Mesenchymal stem cell (in vitro differentiated cells and primary cell): ENCODE results near the gene HABP2.
A peak's percentile ranks its signal among the peaks of the same experiment; 100 is the strongest.

Experiments
- DNase-seq: peaks from one replicate; pipeline ENCODE4 v3.0.0-alpha.2; 2013
- H2AFZ ChIP-seq: one replicate; pipeline ENCODE4 v1.6.1; 2013; ENCODE audit warnings: low read depth, mild to moderate bottlenecking, control low read depth, inconsistent platforms, low read length, moderate library complexity
- H2AK5ac ChIP-seq: 2 replicates; pipeline ENCODE4 v1.6.1; 2013; ENCODE audit warnings: low read length, moderate library complexity, mild to moderate bottlenecking, inconsistent platforms; ENCODE audit not compliant: severe bottlenecking
- H2BK120ac ChIP-seq: one replicate; pipeline ENCODE4 v1.6.1; 2013; ENCODE audit warnings: low read depth, mild to moderate bottlenecking, inconsistent platforms, low read length, moderate library complexity
- H2BK12ac ChIP-seq, 2 experiments: one replicate each; pipeline ENCODE4 v1.6.1; 2013; ENCODE audit warnings: inconsistent platforms in 2 of 2, low read length in 2 of 2, mild to moderate bottlenecking in 2 of 2, moderate library complexity in 2 of 2, control low read depth in 1 of 2
- H2BK15ac ChIP-seq: one replicate; pipeline ENCODE4 v1.6.1; 2013; ENCODE audit warnings: mild to moderate bottlenecking, low read depth, inconsistent platforms; ENCODE audit not compliant: poor library complexity, severe bottlenecking
- H2BK5ac ChIP-seq: 2 replicates; pipeline ENCODE4 v1.6.1; 2013; ENCODE audit warnings: low read depth, mild to moderate bottlenecking, low read length, control low read depth, inconsistent platforms; ENCODE audit not compliant: poor library complexity, severe bottlenecking
- H3K14ac ChIP-seq, 2 experiments: one replicate each; pipeline ENCODE4 v1.6.1; 2013; ENCODE audit warnings: inconsistent platforms in 2 of 2, low read length in 2 of 2, control low read depth in 1 of 2, mild to moderate bottlenecking in 1 of 2, moderate library complexity in 1 of 2
- H3K18ac ChIP-seq, 2 experiments: one replicate each; pipeline ENCODE4 v1.6.1; 2013; ENCODE audit warnings: inconsistent platforms in 2 of 2, low read length in 2 of 2, control low read depth in 1 of 2, low read depth in 1 of 2, mild to moderate bottlenecking in 1 of 2
- H3K23ac ChIP-seq, 2 experiments: one replicate each; pipeline ENCODE4 v1.6.1; 2013; ENCODE audit warnings: inconsistent platforms in 2 of 2, low read length in 2 of 2, mild to moderate bottlenecking in 2 of 2, moderate library complexity in 2 of 2, control low read depth in 1 of 2
- H3K27ac ChIP-seq: 2 replicates; pipeline ENCODE4 v1.5.1; 2013; ENCODE audit warnings: mild to moderate bottlenecking, moderate library complexity, low read length, control low read depth, inconsistent platforms; ENCODE audit not compliant: poor library complexity, severe bottlenecking
- H3K27me3 ChIP-seq, 2 experiments: 2 replicates each; pipeline versions ENCODE4 v1.6.1 to v1.7.0; 2013; ENCODE audit warnings: low read length in 2 of 2, mild to moderate bottlenecking in 2 of 2, moderate library complexity in 2 of 2, control low read depth in 1 of 2, inconsistent platforms in 1 of 2; ENCODE audit not compliant: control insufficient read depth in 1 of 2, insufficient read depth in 1 of 2
- H3K36me3 ChIP-seq, 2 experiments: 2 replicates each; pipeline versions ENCODE4 v1.6.1 to v1.7.0; 2013; ENCODE audit warnings: low read length in 2 of 2, control low read depth in 1 of 2, inconsistent platforms in 1 of 2, low read depth in 1 of 2, mild to moderate bottlenecking in 1 of 2; ENCODE audit not compliant: insufficient read depth in 2 of 2, control insufficient read depth in 1 of 2
- H3K4ac ChIP-seq, 2 experiments: one replicate each; pipeline ENCODE4 v1.6.1; 2013; ENCODE audit warnings: inconsistent platforms in 2 of 2, low read length in 2 of 2, mild to moderate bottlenecking in 2 of 2, moderate library complexity in 2 of 2, control low read depth in 1 of 2, low read depth in 1 of 2
- H3K4me1 ChIP-seq: 2 replicates; pipeline ENCODE4 v1.6.1; 2013; ENCODE audit warnings: low read depth, low read length, control low read depth; ENCODE audit not compliant: control insufficient read depth, insufficient read depth
- H3K4me2 ChIP-seq: 2 replicates; pipeline ENCODE4 v1.6.1; 2013; ENCODE audit warnings: low read length, mild to moderate bottlenecking, inconsistent platforms; ENCODE audit not compliant: poor library complexity, severe bottlenecking
- H3K4me3 ChIP-seq, 2 experiments: 2 replicates each; pipeline versions ENCODE4 v1.5.1 to v1.7.0; 2013; ENCODE audit warnings: low read length in 2 of 2, mild to moderate bottlenecking in 2 of 2, control low read depth in 1 of 2, low read depth in 1 of 2; ENCODE audit not compliant: insufficient read depth in 1 of 2
- H3K79me1 ChIP-seq: replicated peaks from 2 replicates; pipeline ENCODE4 v1.6.1; 2013; ENCODE audit warnings: mild to moderate bottlenecking, control low read depth, low read length, inconsistent platforms; ENCODE audit not compliant: poor library complexity, severe bottlenecking
- H3K9ac ChIP-seq: 2 replicates; pipeline ENCODE4 v1.7.0; 2013; ENCODE audit warnings: mild to moderate bottlenecking, low read length, moderate library complexity
- H3K9me3 ChIP-seq: 2 replicates; pipeline ENCODE4 v1.7.0; 2013; ENCODE audit warnings: mild to moderate bottlenecking, low read length; ENCODE audit not compliant: control insufficient read depth
- H4K8ac ChIP-seq: one replicate; pipeline ENCODE4 v1.6.1; 2013; ENCODE audit warnings: inconsistent platforms, mild to moderate bottlenecking, low read length, moderate library complexity
- H4K91ac ChIP-seq: one replicate; pipeline ENCODE4 v1.6.1; 2013; ENCODE audit warnings: mild to moderate bottlenecking, low read length, inconsistent platforms
- WGBS: methylation state at CpG from one replicate; pipeline ENCODE4 v1.1.7; 2013; ENCODE audit warnings: mixed read lengths; 5-methylcytosine and 5-hydroxymethylcytosine counted together

The HABP2 gene

GRCh38 chr10:113576852-113577251 is 24.0 kb downstream of the HABP2 start:
- Histone ChIP-seq H2BK120ac (no peak overlapping the region), H3K4me3 (no peak overlapping the region), H3K27me3 (peaks cover 13 to 59% of the 10 kb centered on the region in 2 experiments), H3K9ac (no peak overlapping the region), H3K4me2 (no peak overlapping the region), H4K91ac (no peak overlapping the region), H2BK12ac (no peak overlapping the region), H3K14ac (no peak overlapping the region), H2BK5ac (no peak overlapping the region), H4K8ac (no peak overlapping the region), H3K79me1 (no peaks in the 10 kb centered on the region), H3K23ac (no peak overlapping the region), H3K18ac (no peak overlapping the region), H2AK5ac (no peak overlapping the region), H3K9me3 (peaks cover 2% of the 10 kb centered on the region), H3K4ac (no peak overlapping the region), H2BK15ac (no peak overlapping the region), H2AFZ (no peak overlapping the region), H3K36me3 (no peaks in the 10 kb centered on the region), H3K27ac (no peak overlapping the region), H3K4me1 (no peaks in the 10 kb centered on the region)
- WGBS, result 63% methylated on average over 4 of the region's 4 CpGs
- DNase-seq, result peak; percentile 20

- Histone ChIP-seq H3K27me3 (peaks cover 27 to 65% of the 10 kb centered on the region in 2 experiments), H3K4me2 (no peak overlapping the region), H3K9ac (no peak overlapping the region), H3K27ac (no peak overlapping the region), H3K79me1 (no peaks in the 10 kb centered on the region), H2BK5ac (no peak overlapping the region), H2BK15ac (no peak overlapping the region), H2BK12ac (no peak overlapping the region), H3K4ac (no peak overlapping the region), H3K23ac (no peak overlapping the region), H3K36me3 (no peaks in the 10 kb centered on the region), H3K4me1 (no peaks in the 10 kb centered on the region), H4K91ac (no peak overlapping the region), H2AK5ac (no peak overlapping the region), H4K8ac (no peak overlapping the region), H3K4me3 (no peak overlapping the region), H2AFZ (no peak overlapping the region), H2BK120ac (no peak overlapping the region), H3K9me3 (no peaks in the 10 kb centered on the region), H3K14ac (no peak overlapping the region), H3K18ac (no peak overlapping the region)
- no peak for DNase-seq
- 89% methylated on average over 1 of the region's 1 CpG for WGBS
Observed at GRCh38 chr10:113578773-113579172, 25.9 kb downstream of the HABP2 start.

- Histone ChIP-seq H3K4me1 (peaks cover 2% of the 10 kb centered on the region), H3K4me3 (no peak overlapping the region), H2BK5ac (no peak overlapping the region), H2AFZ (no peak overlapping the region), H2AK5ac (no peak overlapping the region), H2BK12ac (no peak overlapping the region), H3K36me3 (no peaks in the 10 kb centered on the region), H3K23ac (no peak overlapping the region), H3K79me1 (no peaks in the 10 kb centered on the region), H4K8ac (no peak overlapping the region), H3K14ac (no peak overlapping the region), H3K4me2 (no peak overlapping the region), H2BK120ac (no peak overlapping the region), H3K18ac (no peak overlapping the region), H3K4ac (no peak overlapping the region), H3K27ac (no peak overlapping the region), H3K27me3 (peaks cover 37 to 59% of the 10 kb centered on the region in 2 experiments), H3K9me3 (no peaks in the 10 kb centered on the region), H4K91ac (no peak overlapping the region), H2BK15ac (no peak overlapping the region), H3K9ac (no peak overlapping the region)
- 70% methylated on average over 1 of the region's 1 CpG for WGBS
- DNase-seq, result no peak
Observed at GRCh38 chr10:113581092-113581491, 28.2 kb downstream of the HABP2 start.

GRCh38 chr10:113583571-113583970 is 30.7 kb downstream of the HABP2 start:
- Histone ChIP-seq H3K36me3 (no peaks in the 10 kb centered on the region), H3K14ac (no peak overlapping the region), H4K8ac (no peak overlapping the region), H3K9me3 (no peaks in the 10 kb centered on the region), H2AK5ac (no peak overlapping the region), H3K27me3 (peaks cover 37 to 52% of the 10 kb centered on the region in 2 experiments), H3K4me1 (peaks cover 2% of the 10 kb centered on the region), H2BK12ac (no peak overlapping the region), H3K4ac (no peak overlapping the region), H3K27ac (no peak overlapping the region), H2BK5ac (no peak overlapping the region), H3K9ac (no peak overlapping the region), H3K18ac (no peak overlapping the region), H3K4me3 (no peak overlapping the region), H2BK120ac (no peak overlapping the region), H2AFZ (no peak overlapping the region), H3K79me1 (no peaks in the 10 kb centered on the region), H3K23ac (no peak overlapping the region), H4K91ac (no peak overlapping the region), H2BK15ac (no peak overlapping the region), H3K4me2 (no peak overlapping the region)
- no peak for DNase-seq
- 45% methylated on average over 2 of the region's 3 CpGs for WGBS
